ENCODE measurements around the gene GAGE13. TPM values are rescaled to one million over a fixed set of nuclear protein-coding genes. Genes with fewer than 3 reads are reported as not detected.
"Not testable (repeated sequence)": the region's sequence is repeated elsewhere in the genome, so short reads cannot be mapped to it uniquely, and the experiment has no call there.

Gene GAGE13, protein sequence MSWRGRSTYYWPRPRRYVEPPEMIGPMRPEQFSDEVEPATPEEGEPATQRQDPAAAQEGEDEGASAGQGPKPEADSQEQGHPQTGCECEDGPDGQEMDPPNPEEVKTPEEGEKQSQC
- polyA plus RNA-seq (2012; rRNA removed): not detected in 2 replicates
- polyA plus RNA-seq (2012; cell fraction: cytosol; rRNA removed): not detected in 2 replicates
- not detected in 2 replicates for polyA plus RNA-seq (2012; cell fraction: nucleus; rRNA removed)

DNA sequence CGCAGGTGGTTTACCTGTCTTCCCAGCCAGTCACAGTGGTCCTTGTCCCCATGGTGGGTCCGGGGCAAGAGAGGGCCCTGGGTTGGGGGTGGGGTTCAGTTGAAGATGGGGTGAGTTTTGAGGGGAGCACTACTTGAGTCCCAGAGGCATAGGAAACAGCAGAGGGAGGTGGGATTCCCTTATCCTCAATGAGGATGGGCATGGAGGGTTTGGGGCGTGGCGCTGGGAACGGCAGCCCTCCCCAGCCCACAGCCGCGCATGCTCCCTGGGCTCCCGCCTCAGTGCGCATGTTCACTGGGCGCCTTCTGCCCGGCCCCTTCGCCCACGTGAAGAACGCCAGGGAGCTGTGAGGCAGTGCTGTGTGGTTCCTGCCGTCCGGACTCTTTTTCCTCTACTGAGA is at the start of gene GAGE13:
GAGE13 (plus strand) TSS at position 301 of the 400 bp plus-strand sequence. CDS start 1,156 bp downstream, outside the sequence.
- H3K27ac ChIP-seq (ENCODE audit: low read depth in 2 of 2, low read length in 1 of 2); H3K9me2 ChIP-seq; H3K4me3 ChIP-seq (ENCODE audit: low read depth in 2 of 2, low read length in 1 of 2); H3K79me2 ChIP-seq (ENCODE audit: insufficient read depth); H3K36me3 ChIP-seq (replicated peaks in 1 of 2; ENCODE audit: control insufficient read depth in 1 of 2, insufficient read depth in 2 of 2, low read length in 1 of 2); H3K4me2 ChIP-seq; H3K9ac ChIP-seq; H3K4me1 ChIP-seq (ENCODE audit: control insufficient read depth in 1 of 2, insufficient read depth in 2 of 2, low read depth in 1 of 2, low read length in 1 of 2); CTCF ChIA-PET; H3K27me3 ChIP-seq (ENCODE audit: insufficient read depth); POLR2A ChIA-PET; H3F3A ChIP-seq (replicated peaks; ENCODE audit: insufficient read depth); H4K20me1 ChIP-seq (ENCODE audit: insufficient read depth); H2AFZ ChIP-seq (ENCODE audit: low read depth); DNase-seq; H3K9me3 ChIP-seq: not testable (repeated sequence)
- WGBS (ENCODE audit: low lambda C conversion rate): no CpG with 5 or more reads among the region's 16 CpGs

DNA sequence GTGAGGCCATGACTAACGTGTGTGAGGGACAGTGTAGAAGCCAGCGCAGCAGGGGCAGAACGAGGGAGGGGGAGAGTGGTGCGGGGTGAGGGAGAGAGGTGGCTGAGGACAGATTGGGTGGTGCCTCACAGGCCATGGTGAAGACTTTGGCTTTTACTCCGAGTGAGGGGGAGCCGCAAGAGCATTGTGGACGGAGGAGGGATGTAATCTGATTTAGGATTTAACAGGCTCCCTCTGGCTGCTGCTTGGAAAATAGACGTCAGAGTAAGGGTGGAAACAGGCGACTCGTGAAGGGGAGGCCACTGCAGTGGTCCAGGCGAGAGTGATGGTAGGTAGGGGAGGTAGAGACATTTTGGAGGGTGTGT is 48.8 kb upstream of the GAGE13 start:
- H3K4me1 ChIP-seq (ENCODE audit: control insufficient read depth in 1 of 2, insufficient read depth in 2 of 2, low read depth in 1 of 2, low read length in 1 of 2): no peaks in the 10 kb centered on the region; a peak in 1 of 4 replicates
- H3K4me3 ChIP-seq (ENCODE audit: low read depth in 2 of 2, low read length in 1 of 2): no peak overlapping the region
- no peak overlapping the region for H2AFZ ChIP-seq (ENCODE audit: low read depth)
- no peak overlapping the region for H3K4me2 ChIP-seq
- 0 out of 2 replicates have a peak, but pooled peaks cover 6% of the 10 kb centered on the region for H4K20me1 ChIP-seq (ENCODE audit: insufficient read depth)
- no peaks in the 10 kb centered on the region; the same call in 1 of the 2 replicates for H3K27me3 ChIP-seq (ENCODE audit: insufficient read depth)
- H3K36me3 ChIP-seq (replicated peaks in 1 of 2; ENCODE audit: control insufficient read depth in 1 of 2, insufficient read depth in 2 of 2, low read length in 1 of 2): no peaks in the 10 kb centered on the region
- peak; percentile 61 for DNase-seq
- TF ChIP-seq RFX5 (IDR thresholded peaks at IDR 0.05; ENCODE audit: low read length) (peak; percentile 79), RAD21 (IDR thresholded peaks at IDR 0.05; ENCODE audit: low read length) (peak; percentile 38), SMC3 (IDR thresholded peaks at IDR 0.05; ENCODE audit: low read depth, low read length) (peak; percentile 11; the same call in 1 of the 2 replicates), FOXM1 (IDR thresholded peaks at IDR 0.05; ENCODE audit: low read depth) (no peak), POLR2AphosphoS5 (IDR thresholded peaks at IDR 0.05; ENCODE audit: low read depth, low read length) (no peak), FOSL2 (IDR thresholded peaks at IDR 0.05; ENCODE audit: borderline replicate concordance, low read depth) (no peak)
- TF ChIP-seq, protein P1, sequence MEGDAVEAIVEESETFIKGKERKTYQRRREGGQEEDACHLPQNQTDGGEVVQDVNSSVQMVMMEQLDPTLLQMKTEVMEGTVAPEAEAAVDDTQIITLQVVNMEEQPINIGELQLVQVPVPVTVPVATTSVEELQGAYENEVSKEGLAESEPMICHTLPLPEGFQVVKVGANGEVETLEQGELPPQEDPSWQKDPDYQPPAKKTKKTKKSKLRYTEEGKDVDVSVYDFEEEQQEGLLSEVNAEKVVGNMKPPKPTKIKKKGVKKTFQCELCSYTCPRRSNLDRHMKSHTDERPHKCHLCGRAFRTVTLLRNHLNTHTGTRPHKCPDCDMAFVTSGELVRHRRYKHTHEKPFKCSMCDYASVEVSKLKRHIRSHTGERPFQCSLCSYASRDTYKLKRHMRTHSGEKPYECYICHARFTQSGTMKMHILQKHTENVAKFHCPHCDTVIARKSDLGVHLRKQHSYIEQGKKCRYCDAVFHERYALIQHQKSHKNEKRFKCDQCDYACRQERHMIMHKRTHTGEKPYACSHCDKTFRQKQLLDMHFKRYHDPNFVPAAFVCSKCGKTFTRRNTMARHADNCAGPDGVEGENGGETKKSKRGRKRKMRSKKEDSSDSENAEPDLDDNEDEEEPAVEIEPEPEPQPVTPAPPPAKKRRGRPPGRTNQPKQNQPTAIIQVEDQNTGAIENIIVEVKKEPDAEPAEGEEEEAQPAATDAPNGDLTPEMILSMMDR (IDR thresholded peaks at IDR 0.05): peak; percentile 33
- no peaks in the 10 kb centered on the region for H3K79me2 ChIP-seq (ENCODE audit: insufficient read depth)
- H3K9ac ChIP-seq: no peak overlapping the region
- H3K9me2 ChIP-seq: no peaks in the 10 kb centered on the region
- no peaks in the 10 kb centered on the region for H3F3A ChIP-seq (replicated peaks; ENCODE audit: insufficient read depth)
- no peak overlapping the region for H3K27ac ChIP-seq (ENCODE audit: low read depth in 2 of 2, low read length in 1 of 2)
- 30% methylated on average over 11 of the region's 11 CpGs for WGBS (ENCODE audit: low lambda C conversion rate)
- POLR2A ChIA-PET: interaction anchor here (1.1 kb wide), 1 partner anchor 93 kb away, joined by 3 read pairs; no protein-coding TSS in a partner anchor
- CTCF ChIA-PET: interaction anchor here (0.6 kb wide), 1 partner anchor 90 kb away, joined by 4 read pairs; no protein-coding TSS in a partner anchor
- H3K9me3 ChIP-seq: no peaks in the 10 kb centered on the region

DNA sequence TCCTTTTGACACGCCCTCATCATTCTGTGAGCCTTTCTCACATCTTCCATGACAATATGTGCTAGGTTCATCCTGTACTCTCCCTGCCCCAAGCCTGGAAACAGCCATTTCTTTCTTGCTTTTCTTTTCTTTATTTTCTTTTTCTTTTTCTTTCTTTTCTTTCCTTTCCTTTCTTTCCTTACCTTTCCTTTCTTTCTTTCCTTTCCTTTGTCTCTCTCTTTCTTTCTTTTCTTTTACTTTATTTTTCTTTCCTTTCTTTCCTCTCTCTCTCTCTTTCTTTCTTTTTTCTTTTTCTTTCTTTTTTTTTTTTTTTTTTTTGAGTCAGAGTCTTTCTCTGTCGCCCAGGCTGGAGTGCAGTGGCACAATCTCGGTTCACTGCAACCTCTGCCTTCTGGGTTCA is 47.2 kb upstream of the GAGE13 start:
- Histone ChIP-seq H3K9me3 (no peaks in the 10 kb centered on the region), H3F3A (replicated peaks; ENCODE audit: insufficient read depth) (no peaks in the 10 kb centered on the region), H4K20me1 (ENCODE audit: insufficient read depth) (no peaks in the 10 kb centered on the region), H3K4me2 (no peak overlapping the region), H3K27me3 (ENCODE audit: insufficient read depth) (no peaks in the 10 kb centered on the region; the same call in 1 of the 2 replicates), H2AFZ (ENCODE audit: low read depth) (no peak overlapping the region), H3K4me1 (ENCODE audit: control insufficient read depth in 1 of 2, insufficient read depth in 2 of 2, low read depth in 1 of 2, low read length in 1 of 2) (no peaks in the 10 kb centered on the region; a peak in 1 of 4 replicates), H3K27ac (ENCODE audit: low read depth in 2 of 2, low read length in 1 of 2) (no peak overlapping the region), H3K4me3 (ENCODE audit: low read depth in 2 of 2, low read length in 1 of 2) (no peak overlapping the region), H3K9me2 (no peaks in the 10 kb centered on the region), H3K36me3 (replicated peaks in 1 of 2; ENCODE audit: control insufficient read depth in 1 of 2, insufficient read depth in 2 of 2, low read length in 1 of 2) (no peaks in the 10 kb centered on the region), H3K9ac (no peak overlapping the region), H3K79me2 (ENCODE audit: insufficient read depth) (no peaks in the 10 kb centered on the region)
- no peak for DNase-seq
- TF ChIP-seq SIN3A (IDR thresholded peaks at IDR 0.05; ENCODE audit: borderline replicate concordance, low read depth, low read length) (no peak), GABPA (IDR thresholded peaks at IDR 0.05; ENCODE audit: low read depth) (no peak)
- TF ChIP-seq, protein P2, sequence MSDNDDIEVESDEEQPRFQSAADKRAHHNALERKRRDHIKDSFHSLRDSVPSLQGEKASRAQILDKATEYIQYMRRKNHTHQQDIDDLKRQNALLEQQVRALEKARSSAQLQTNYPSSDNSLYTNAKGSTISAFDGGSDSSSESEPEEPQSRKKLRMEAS (IDR thresholded peaks at IDR 0.05; ENCODE audit: low read depth): no peak
- ChIA-PET POLR2A (no interaction called here), CTCF (interaction anchor here (1.4 kb wide), 1 partner anchor 9 kb away, joined by 3 read pairs; no protein-coding TSS in a partner anchor)
- 55% methylated on average over 3 of the region's 3 CpGs for WGBS (ENCODE audit: low lambda C conversion rate)

All from SK-N-SH (cell line).